GM21786 (cell line): Measurements from ENCODE around the gene DENND2A.
A peak's percentile ranks its signal among the peaks of the same experiment; 100 is the strongest.
"Not testable (repeated sequence)": the region's sequence is repeated elsewhere in the genome, so short reads cannot be mapped to it uniquely, and the experiment has no call there.

ENCODE experiments used
- ATAC-seq: cut with Tn5 transposase; IDR thresholded peaks from one replicate; pipeline ENCODE4 v1.9.1; 2021; ENCODE audit not compliant: unreplicated experiment

Gene DENND2A

DNA sequence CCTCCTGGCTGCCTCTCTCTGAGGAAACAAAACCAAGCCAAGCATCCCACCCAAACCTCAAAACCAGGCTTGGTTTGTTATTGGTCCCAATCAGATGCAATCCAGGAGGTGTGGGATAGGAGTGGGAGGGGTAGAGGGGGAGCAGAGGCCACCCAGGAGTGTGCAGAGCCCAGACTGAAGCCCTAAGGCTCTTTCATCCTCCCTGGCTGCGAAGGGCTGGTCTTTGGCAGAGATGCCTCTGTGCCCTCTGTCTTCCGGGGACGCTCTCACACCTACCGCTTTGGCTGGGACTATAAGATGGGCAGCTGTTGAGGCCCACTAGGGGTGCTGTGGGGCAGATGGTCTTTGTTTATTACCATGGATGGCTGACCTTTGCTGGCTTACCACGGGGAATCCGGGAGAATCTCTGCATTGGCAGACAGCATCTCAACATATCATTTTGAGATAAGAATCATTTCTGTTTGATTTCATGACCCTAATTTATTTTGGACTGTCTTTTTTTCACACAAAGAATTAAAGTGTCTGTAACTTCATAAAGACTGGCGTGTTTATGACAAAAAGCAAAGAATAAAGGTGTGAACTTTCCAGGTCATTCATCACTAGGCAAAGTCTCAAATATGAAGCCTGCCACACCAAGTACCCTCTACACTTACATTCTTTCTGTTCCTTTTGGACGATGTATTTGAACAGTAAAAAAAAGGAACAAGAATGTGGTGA is 6.5 kb upstream of the DENND2A start:
- peak; percentile 96 for ATAC-seq

DNA sequence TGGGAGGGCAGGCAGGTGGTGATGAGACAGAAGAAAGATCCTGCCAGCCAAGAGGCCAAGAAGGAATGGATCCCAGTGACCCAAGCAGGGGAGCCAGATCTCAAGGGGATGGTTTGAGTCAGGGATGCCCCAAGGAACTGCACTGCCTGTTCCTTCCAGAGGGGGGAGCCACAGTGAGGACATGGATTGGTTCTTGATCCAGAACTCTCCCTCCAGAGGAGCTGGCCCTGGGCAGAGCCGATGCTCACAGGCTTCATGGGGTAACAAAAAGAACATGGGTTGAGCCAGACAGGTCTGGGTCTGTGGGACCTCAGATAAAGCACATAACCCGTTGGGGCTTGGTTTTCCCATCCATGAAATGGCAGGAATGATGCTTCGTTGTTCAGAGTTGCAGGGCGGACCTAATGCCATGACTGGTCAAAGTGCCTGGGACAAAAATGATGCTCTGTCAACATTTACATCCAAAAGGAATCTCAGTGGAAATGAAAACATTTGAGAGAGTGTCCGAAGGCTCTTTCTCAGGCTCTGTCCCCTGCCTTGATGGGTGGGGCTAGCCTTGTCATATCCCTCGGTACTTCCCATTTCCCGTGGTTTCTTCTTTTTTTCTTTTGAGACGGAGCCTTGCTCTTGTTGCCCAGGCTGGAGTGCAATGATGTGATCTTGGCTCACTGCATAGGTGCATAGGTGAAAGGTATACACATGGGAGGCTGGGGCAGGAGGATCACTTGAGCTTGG is 4.7 kb upstream of the DENND2A start:
- ATAC-seq, result no peak

DNA sequence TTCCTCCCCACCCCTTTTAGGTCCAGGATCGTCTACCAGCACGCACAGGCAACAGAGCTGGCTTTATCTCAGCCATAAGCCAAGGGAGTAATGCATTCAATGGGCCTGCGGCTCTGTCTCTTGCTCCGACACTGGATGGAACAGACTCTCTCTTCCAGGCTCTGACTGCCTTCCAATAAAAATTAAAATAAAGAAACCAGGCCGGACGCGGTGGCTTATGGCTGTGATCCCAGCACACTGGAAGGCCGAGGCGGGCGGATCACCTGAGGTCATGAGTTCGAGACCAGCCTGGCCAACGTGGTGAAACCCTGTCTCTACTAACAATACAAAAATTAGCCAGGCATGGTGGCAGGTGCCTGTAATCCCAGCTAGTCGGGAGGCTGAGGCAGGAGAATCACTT is 4.1 kb upstream of the DENND2A start:
- not testable (repeated sequence) for ATAC-seq

DNA sequence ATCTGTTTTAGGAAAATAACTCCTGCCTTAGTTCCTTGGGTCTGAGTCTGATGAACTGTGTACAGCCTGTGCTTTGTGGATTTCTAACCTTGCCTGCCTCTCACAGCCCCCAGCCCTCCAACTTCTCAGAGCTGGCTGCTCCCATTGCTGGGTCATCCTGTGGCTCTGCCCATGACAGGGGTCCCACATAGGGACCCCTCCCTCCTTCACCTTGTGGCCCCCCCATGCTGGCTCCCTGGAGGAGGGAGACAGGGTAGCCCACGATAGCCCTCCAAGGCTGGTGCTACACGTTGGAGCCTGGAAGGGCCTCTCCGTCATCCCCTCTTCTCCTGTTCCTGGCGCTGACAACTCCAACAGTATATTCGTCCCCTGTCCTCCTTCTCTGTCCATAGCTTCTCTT is 2.8 kb upstream of the DENND2A start:
- ATAC-seq, result no peak

DNA sequence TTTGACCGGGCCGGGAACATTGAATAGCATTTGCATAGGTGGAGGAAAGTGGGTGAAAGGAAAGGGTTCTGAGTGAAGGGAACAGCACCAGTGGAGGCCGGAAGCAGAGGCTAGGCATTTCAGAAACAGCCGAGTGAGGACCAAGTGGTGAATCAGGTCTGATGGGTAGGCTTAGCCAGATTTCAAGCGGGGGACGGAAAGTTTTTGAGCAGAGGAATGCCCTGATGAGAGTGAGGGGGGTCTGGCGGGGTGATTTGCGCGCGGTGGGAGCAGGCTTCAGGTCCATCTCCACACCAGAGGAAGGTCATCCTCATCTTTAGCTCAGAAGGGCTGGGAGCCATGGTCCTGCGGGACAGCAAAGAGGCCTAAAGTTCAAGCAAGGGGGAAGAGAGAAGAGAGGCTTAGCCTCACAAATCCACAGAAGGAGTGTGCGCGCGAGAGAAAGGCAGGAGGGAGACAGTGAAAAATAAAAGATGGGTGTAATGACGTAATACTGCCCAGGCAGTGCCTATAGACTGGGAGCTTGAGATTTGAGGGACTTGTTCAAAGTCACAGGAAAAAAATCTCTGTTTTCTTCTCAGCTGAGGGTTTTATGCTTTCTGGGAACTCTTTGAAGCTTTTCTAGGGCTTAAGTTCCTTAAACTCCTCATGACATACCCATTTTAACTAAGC is 1.0 kb upstream of the DENND2A start:
- ATAC-seq, result no peak

DNA sequence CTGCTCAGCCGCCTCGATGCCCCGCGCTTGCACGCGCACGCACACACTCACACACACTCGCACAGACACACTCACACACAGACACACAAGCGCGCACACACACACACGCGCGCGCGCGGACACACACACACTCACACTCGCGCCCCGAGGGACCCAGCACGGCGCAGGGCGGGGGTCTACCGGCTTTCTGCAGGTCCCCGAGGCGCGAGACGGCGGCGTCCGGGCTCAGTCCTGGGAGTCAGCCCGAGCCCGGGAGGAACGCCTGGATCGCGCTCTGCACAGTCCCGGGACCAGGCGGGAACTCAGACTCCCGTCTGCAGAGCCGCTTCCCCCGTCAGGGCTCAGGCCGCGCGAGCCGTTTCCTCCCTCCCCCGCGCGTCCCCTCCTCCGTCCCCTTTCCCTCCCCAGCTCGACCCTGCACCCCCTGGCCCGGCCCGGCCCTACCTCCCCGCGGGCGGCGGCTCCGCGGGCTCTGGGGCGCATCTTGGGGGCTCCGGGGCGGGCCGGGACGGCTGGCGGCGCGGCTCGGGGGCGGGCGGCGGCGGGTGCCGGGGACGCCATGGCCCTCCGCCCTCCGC is 464 bp downstream of the DENND2A start:
- no peak for ATAC-seq

DNA sequence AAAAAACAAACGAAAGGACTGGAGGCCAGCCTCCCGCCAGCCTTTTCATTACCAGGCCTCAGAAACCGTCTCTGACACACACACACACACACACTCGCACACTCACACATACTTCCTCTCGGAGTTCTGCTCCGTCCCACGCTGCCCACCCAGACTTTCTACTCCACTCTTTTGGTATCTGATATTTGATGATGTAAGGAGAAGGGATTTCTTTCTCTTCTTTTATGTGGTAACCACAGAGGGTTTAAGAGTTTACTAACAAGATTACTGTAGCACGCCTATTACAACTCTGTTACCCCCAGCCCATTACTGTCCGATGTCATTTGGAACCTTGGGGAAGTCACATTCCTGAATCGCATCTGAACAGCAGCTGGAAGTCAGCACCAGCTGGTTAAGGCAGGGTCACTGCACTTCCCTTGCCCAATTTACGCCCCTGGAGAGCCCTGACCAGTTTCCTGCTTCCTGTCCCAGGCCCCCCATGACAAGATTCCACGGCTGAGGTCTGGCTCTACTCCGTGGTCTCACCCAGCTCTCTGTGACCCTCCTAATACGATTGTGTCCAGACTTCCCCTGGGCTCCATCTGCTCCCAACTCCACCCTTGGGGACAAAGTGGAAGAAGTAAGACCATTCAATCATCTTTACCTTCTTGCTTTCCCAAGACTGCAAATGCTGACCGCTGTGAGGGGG is 1.1 kb downstream of the DENND2A start:
- ATAC-seq, result no peak

DNA sequence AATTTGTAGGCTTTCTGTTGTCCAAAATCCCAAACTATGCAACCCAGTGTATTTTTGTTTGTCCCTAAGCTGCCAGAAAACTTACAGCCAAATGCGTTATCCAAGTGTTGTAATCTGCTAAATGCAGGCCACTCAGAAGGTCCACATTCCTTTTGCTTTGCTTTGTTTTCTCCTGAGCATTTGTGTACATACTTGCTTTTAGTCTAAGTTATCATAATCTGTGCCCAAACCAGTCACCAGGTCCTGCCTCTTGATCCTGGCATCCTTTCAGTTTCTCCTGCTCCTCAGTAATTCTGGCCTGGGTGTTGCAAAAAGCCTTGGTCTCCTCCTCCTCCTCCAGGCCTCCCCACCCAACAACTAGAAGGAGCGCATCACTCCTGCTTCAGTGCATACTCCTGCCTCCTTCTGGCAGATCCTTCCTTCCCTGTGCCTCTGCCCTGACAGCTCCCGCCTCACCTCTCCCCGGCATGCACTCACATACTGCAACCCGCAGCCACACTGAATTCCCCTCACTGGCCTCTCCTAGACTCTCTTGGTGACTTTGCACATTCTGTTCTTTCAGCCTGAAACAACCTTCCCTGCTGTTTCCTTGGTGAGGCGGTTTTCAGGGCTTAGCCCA is 2.3 kb downstream of the DENND2A start:
- no peak for ATAC-seq

DNA sequence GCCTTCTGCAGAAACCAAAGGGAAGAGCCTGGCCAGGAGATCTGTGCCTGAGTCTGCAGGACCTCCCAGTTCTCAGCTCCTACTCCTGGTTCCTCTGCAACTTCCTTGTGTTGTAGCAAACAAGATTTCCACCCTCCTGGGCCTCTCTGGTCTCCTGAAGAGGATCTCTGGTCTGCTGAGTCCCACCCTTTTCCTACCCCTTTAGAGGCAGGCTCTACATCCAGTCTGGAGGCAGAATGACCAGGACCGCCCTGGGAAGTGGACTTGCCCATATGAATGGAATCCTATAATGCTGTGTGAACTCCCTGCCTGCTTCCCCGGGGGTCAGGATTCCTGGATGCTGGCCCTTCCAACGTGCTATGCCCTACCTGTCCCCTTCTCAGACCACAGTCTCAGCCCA is 3.2 kb downstream of the DENND2A start:
- no peak for ATAC-seq

DNA sequence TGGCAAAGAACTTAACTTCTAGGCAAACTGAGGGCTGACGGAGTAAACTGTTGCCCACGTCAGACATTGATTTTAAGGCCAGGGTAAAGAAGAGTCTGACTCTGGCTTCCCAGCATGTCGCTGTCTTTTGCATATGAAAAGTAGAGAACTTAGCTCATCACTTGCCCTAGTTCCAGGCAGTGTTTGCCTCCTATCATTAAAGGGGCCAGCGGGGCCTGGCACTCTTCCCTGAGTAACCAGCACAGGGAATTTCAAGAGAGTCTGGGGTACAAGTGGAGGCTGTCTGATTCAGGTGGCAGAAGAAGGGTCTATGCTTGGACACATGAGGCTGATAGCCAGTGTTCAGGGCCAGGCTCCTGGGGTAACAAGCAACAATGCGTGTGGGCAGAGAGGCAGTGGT is 4.8 kb downstream of the DENND2A start:
- no peak for ATAC-seq

DNA sequence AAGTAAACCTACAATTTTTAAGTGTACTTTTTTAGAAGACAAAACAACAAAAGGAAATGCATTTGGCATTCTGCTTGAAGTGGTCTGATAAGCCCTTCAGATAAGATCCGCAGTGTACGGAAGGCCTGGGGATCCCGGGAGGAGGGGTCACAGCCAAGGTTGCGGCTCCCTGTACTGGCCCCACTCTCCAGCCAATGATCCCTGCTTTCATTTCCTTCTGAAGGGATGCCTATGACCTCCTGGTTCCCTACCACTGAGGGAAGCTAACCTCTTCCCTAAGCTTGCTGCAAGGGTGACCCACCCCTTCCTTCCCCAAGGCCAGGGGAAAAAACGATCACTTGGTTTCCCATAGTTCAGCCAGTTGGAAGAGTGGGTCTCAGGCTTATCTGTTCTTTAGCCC is 5.3 kb downstream of the DENND2A start:
- ATAC-seq, result no peak

DNA sequence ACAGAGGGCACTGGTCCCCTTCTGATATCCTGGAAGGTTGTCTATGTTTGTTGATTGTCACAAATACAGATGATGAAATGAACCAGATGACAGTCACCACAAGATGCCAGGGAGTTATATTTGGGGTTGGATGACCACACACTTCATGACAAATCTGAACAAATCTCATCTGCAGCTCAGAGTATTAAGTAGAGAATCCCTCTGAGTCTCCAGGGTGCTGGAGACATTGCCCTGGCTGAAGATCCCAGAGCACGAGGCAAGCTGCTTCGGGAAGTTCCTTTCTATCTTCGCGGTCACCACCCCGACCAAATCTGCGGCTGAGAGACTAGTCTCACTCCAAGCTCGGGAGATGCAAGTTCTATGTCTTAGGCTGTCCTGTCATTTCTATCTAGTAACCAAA is 9.0 kb downstream of the DENND2A start:
- ATAC-seq, result no peak

DNA sequence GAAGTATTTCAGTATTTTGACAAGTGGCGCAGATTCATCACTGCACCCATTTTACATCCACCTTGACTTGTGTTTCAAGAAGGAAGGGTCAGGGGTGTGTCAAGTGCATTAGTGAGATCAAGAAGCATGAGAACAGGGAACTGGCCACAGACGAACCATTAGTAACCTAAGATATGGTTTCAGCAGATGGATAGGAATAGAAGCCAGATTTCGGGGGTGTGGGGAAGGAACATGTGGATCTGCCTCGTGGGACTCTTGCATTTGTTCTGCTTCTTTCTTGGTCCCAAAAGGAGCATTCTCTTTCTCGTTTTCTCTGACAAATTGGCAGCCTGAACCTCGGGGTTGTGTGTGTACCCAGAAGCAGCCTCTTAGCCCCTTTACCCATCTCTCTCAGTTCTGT is 9.6 kb downstream of the DENND2A start:
- ATAC-seq, result no peak

DNA sequence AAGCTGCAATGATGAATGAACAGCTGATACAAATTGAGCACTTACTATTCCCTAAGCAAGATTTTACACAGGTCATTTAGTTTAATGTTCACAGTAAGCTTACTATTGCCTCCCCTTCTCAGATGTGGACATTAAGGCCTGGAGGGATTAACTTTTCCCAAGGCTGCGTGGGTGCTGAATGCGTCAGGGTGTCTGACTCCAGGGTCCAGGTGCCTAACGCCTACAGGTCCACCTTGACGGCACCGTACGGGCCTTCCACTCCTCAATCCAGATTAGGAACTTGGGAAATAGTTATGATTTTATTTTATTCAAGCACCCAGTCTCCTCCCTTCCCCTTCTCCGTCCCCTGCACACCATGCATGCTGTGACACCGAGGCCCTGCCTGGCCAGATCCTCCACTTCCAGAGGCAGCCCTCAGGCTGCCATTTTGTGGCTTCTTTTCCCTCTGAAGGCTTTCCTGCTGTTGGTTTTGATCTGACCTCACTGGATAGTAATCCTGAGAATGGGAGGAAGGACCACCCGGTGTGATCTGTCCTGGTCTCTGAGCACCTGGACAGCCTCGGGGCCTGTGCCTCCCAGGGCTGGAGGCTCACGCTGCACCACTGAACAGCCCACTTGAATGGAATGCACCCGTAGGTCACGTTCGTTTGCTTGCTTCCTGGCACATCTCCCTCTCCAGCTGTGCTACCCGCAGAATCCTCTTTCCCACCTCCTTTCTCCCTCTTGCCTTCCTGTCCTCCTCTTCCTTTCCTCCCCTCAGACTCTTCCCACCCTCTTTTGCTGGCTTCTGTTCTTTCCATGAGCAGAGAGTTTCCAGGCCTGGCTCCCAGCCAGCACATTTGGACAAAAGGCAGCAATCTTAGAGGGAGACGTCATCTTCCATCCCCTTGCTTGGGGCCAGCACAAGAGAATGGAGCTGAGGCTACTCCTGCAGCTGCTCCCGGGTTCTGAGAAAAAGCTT is 14.4 kb downstream of the DENND2A start:
- ATAC-seq, result no peak

DNA sequence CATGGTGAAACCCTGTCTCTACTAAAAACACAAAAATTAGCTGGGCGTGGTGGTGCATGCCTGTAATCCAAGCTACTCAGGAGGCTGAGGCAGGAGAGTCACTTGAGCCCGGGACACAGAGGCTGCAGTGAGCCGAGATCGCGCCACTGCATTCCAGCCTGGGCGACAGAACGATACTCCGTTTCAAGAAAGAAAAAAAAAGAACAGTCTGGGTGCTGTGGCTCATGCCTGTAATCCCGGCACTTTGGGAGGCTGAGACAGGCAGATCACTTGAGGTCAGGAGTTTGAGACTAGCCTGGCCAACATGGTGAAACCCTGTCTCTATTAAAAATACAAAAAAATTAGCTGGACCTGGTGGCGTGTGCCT is 15.4 kb downstream of the DENND2A start:
- not testable (repeated sequence) for ATAC-seq

DNA sequence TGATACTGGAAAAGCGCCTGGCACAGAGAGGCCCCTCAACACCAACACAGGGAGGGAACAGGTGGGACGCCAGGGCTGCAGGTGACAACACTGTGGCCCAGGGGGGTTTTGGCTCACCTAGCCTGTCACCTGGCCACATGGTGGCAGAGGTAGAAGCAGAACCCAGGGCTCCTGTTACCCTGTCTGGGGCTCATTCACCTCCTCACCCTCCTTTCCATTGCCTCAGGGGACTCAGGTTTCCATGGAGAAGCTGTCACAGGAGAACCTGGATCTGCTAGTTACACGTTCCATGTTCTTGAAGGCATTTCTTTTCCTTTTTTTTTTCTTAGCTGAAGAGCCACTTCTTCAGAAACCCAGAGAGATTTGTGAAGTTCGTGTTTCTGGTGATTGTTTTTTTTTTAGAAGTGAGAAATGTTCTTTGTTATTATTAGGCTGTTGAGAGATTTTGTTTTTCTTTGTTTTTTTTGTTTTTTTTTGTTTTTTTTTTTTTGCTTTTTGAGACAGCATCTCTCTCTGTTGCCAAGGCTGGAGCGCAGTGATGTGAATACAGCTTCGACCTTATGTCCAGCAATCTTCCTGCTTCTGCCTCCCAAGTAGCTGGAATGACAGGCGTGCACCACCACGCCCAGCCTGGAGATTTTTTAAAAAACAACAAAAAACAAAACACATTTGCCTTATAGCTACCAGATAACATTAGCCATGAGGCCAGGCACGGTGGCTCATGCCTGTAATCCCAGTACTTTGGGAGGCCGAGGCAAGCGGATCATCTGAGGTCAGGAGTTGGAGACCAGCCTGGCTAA is 16.0 kb downstream of the DENND2A start:
- no peak for ATAC-seq

DNA sequence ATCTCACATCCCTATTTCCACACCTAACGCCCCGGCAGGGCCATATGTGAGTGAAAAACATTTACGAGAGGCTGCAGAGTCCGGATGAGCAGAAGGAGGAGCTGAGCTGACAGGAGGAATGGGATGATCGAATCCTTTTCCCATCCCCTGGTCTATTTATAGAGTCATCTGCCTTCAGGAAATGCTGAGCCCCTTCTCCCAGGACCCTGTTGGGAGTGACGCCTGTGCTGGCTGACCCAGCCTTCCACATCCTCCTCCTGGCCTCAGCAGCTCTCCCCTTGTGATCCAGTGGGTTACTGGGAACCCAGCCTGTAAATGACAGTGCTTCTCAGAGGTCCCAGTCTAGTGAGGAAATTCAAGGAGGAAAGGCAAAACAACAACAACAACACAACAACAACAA is 16.6 kb downstream of the DENND2A start:
- no peak for ATAC-seq

DNA sequence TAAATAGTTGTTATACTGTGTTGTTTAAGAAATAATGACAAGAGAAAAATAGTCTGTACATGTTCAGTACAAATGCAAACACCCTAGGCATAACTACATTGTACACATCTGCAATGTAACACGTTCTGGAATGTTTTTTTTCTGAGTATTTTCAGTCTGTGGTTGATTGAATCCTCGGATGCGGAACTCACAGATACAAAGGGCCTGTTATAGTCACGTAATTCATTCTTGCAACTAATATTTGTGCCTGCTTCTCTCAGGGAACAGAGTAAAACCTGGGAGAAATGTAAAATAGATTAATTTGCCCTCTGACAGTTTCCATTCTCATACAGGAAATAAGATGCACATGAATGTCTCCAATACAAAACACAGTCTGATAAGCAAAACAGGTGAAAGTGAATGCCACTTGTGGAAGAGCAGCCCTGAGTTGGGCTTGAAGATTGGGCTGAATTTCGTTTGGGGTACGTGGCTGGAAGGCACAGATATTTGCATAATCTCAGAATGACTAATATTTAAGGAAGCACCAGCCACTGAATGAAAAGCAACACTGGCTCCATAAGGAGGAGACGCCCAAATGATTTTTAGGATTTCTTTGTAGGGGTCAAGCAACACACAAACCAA is 19.1 kb downstream of the DENND2A start:
- ATAC-seq, result no peak
